Measurements from ENCODE around the gene CFAP299. TPM values are rescaled to one million over a fixed set of nuclear protein-coding genes. Genes with fewer than 3 reads are reported as not detected.

Gene CFAP299
- total and polyA plus RNA-seq, 2 donors (not counting 3 experiments of a cell fraction or from before 2014, with no cell fraction given): not detected

DNA sequence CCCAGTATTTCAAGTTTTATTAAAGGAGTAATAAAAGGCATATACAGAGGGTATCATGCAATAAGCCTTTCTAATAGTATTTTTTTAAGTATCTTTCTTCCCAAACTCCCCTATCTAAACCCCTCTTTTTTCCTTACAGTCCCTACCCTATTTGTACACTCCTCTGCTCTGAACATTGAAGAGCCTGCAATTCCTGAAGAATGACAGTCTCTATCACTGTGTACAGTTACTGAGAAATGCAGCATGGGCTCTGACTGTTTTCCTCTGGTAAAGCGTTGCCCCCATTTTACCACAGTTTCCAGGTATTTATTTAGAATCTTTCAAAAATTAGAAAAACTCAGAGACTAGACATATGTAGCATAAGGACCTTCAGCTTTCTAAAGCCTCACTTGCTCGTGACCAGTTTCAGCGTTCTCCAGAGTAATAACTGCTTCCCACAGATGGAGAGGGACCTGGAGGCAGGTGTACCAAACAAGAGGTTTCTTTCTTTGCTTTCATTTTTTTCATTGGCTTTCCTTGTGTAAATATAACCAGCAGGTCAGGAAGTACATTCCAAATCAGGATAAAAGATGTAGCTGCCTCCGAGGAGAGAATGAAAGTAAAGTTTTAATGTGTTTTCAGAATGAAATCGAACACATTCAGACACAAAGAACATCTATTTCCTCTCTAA, 230.8 kb downstream of the CFAP299 start:
- Histone ChIP-seq H3K4me1 (ENCODE audit: control insufficient read depth, extremely low read depth, insufficient read depth, low read length) (no peaks in the 10 kb centered on the region), H3K27me3 (ENCODE audit: control insufficient read depth in 2 of 2, insufficient read depth in 2 of 2, low read length in 2 of 2) (no peaks in the 10 kb centered on the region), H3K9me3 (replicated peaks; ENCODE audit: control insufficient read depth, insufficient read depth, low read length) (no peaks in the 10 kb centered on the region), H4K20me1 (replicated peaks; ENCODE audit: control insufficient read depth, extremely low read depth, insufficient read depth, low read length) (no peaks in the 10 kb centered on the region), H2AFZ (ENCODE audit: low read depth, low read length) (no peak overlapping the region), H3K36me3 (ENCODE audit: control insufficient read depth in 2 of 2, extremely low read depth in 1 of 2, insufficient read depth in 2 of 2, low read length in 2 of 2) (no peaks in the 10 kb centered on the region), H3K79me2 (ENCODE audit: control insufficient read depth, insufficient read depth, low read length) (no peaks in the 10 kb centered on the region), H3K9me1 (replicated peaks; ENCODE audit: control insufficient read depth, extremely low read depth, insufficient read depth, low read length) (no peaks in the 10 kb centered on the region), H3K27ac (ENCODE audit: insufficient read depth, low read depth, low read length) (no peak overlapping the region), H3K4me2 (ENCODE audit: insufficient read depth, low read length) (no peak overlapping the region), H3K9ac (replicated peaks; ENCODE audit: extremely low read depth, insufficient read depth, low read length) (no peak overlapping the region), H3K4me3 (replicated peaks in 1 of 3; ENCODE audit: insufficient read depth in 1 of 3, low read depth in 1 of 3, low read length in 3 of 3) (no peak overlapping the region)
- BruUV-seq (replicated peaks): no TSS peak
- FAIRE-seq (no peak), DNase-seq (ENCODE audit: low read depth, low spot score) (no peak)
- dilution Hi-C loops (cut with MboI; ENCODE audit: extremely low pct_ligation_motif_present, low sequenced_read_pairs) (no loop called here), intact Hi-C loops (cut with micrococcal nuclease) (no loop called here)
- ChIA-PET POLR2A (no interaction called here), CTCF (no interaction called here)
- no peak for TF ChIP-seq MYC (IDR thresholded peaks at IDR 0.05; ENCODE audit: low read depth, low read length)
- TF ChIP-seq, protein P1, sequence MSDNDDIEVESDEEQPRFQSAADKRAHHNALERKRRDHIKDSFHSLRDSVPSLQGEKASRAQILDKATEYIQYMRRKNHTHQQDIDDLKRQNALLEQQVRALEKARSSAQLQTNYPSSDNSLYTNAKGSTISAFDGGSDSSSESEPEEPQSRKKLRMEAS (IDR thresholded peaks at IDR 0.05; ENCODE audit: insufficient read depth, insufficient read length): no peak
- no peak for TF ChIP-seq CTCF (IDR thresholded peaks at IDR 0.05; ENCODE audit: extremely low read depth in 1 of 2, insufficient read depth in 1 of 2, low read depth in 1 of 2, low read length in 2 of 2)
- no peak for TF ChIP-seq EZH2 (IDR thresholded peaks at IDR 0.05; ENCODE audit: borderline replicate concordance, low read depth, low read length, severe bottlenecking)
- no peak for TF ChIP-seq POLR2A (IDR thresholded peaks at IDR 0.05; ENCODE audit: low read depth, low read length)
- no peak for TF ChIP-seq FOS (IDR thresholded peaks at IDR 0.05; ENCODE audit: borderline replicate concordance, insufficient read depth, low read length)
- no peak for TF ChIP-seq GATA2 (IDR thresholded peaks at IDR 0.05; ENCODE audit: insufficient read depth, insufficient read length, low read depth, low read length)
- no peak for TF ChIP-seq POLR2AphosphoS5 (IDR thresholded peaks at IDR 0.05; ENCODE audit: insufficient read depth, low read depth, low read length)
- TF ChIP-seq JUN (IDR thresholded peaks at IDR 0.05; ENCODE audit: borderline replicate concordance, insufficient read depth, insufficient read length, low read depth): no peak

Measured in endothelial cell of umbilical vein (primary cell).